ENCODE data around the gene FKBP6. TPM values are rescaled to one million over a fixed set of nuclear protein-coding genes. Genes with fewer than 3 reads are reported as not detected.
"Not testable (repeated sequence)": the region's sequence is repeated elsewhere in the genome, so short reads cannot be mapped to it uniquely, and the experiment has no call there.

FKBP6 gene
- polyA plus RNA-seq, 3 donors = 0.03 TPM; not detected in 2

DNA sequence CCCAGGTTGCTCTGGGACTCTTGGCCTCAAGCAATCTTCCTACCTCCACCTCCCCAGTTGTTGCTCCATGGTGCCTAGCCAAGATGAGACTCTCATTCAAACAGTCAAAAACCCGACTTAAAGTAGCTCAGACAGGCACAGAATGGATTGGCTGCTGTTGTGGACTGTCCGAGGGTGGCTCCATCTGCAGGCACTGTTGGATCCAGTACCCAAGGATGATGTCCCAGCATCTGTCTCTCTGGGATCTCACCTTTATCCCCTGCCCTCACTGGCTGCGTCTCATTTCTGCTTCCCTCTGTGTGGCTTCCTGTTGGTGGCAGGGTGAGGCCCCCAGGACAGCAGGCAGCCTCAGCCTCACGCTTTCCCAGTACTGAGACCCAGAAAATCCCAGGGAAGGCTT, 48.3 kb downstream of the FKBP6 start:
- not testable (repeated sequence) for H3K27ac ChIP-seq (ENCODE audit: low read depth, low read length)
- WGBS, 3 donors = 61 to 74% (median 73%) methylated on average over 4 of the region's 4 CpGs

DNA sequence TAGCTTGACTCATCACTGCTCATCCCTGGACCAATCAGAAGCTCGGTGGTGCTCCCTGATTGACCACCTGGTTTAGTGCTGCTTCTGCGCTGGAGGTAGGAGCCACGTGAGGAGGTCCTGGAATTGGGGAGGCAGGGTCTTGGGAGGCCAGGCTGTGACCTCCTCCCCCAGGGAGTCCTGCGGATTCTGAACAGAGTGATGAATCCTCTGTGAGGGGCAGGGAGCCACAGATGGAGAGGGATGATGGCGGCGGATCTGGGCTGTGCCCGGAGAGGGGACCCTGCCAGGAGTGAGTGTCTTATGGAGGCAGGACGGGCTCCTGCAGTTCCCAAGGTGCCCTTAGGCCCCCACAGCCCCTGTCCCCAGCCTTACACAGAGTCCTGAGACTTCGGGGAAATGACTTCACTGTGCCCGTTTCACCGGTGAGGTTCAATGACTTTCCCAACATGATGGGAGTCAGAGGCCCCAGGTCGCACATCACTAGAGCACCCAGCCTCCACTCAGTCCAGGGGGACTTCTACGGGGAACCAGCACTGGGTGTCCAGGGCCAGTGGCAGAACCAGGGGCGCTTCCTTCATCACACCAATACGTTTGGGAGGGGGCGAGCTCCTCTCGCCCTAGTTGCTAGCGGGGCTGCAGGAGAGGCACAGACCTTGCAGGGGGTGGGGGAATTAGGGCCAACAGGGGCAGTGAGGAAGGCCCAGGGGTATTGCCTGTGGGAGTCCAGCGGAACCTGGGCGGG, 48.9 kb downstream of the FKBP6 start:
- 80 to 82% (median 80%) methylated on average over 18 to 20 of the region's 20 CpGs for WGBS, 3 donors
- no peak overlapping the region for H3K27ac ChIP-seq (ENCODE audit: low read depth, low read length)

DNA sequence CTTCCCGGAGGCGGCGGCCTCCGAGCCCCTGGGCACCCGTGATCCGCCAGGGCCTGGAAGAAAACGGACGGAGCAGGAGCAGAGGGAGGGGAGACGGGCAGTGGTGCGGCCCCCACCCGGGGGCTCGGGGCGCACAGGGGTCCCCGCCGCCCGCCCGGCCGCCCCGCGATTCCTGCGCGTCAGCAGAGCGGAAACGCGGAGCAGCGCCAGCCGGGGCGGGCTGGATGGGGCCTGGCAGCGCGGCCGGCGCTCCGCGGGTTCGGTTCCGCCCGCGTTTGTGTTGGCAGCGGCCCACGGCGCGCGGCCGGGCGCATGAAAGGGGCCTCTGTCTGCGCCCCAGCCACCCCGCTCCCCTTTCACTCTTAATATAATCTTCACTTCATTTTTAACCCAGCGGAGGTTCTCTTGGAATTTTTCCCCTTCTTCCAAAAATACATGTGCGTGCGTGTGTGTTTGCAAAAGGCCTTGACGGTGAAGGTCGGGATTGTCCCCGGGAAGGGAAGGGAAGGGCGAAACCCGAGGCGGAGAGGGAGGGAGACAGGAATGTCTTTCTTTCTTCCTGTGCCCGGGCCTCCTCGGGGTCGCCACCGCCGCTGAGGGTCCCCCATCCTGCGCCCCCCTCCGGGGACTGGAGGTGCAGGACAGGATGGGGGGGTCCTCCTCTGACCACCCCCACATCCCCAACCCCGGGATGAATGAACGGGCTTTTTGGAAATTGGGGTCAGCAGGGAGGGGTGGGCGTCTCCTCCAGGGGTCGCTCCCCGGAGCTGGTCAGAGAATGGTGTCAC, 49.6 kb downstream of the FKBP6 start:
- H3K27ac ChIP-seq (ENCODE audit: low read depth, low read length) = not testable (repeated sequence)
- 8 to 14% (median 8%) methylated on average over 18 to 58 of the region's 68 CpGs for WGBS, 3 donors

DNA sequence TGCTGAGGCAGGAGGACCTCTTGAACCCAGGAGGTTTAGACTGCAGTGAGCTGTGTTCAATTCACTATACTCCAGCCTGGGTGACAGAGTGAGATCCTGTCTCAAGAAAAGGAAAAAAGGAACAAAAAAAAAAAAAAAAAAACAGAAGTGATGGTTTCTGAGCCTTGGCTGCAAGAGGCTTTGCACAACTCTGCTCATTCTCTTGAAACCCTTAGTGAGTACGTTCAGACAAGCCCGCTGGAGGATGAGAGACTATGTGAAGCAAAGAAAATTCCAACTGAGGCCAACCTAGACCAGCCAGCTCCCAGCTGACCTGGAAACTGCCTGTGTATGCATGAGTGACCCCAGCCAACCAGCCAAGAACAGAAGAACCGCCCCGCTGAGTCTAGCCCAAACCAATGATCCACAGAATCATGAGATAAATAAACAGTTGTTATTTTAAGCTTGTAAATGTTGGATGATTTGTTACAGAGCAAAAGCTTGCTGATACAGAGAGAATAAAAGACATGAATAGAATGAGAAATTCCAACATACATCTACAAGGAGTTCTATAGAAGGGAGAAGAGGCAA, 55.1 kb downstream of the FKBP6 start:
- no peak overlapping the region for H3K27ac ChIP-seq (ENCODE audit: low read depth, low read length)
- WGBS, 3 donors = 68 to 89% (median 77%) methylated on average over 4 of the region's 4 CpGs

DNA sequence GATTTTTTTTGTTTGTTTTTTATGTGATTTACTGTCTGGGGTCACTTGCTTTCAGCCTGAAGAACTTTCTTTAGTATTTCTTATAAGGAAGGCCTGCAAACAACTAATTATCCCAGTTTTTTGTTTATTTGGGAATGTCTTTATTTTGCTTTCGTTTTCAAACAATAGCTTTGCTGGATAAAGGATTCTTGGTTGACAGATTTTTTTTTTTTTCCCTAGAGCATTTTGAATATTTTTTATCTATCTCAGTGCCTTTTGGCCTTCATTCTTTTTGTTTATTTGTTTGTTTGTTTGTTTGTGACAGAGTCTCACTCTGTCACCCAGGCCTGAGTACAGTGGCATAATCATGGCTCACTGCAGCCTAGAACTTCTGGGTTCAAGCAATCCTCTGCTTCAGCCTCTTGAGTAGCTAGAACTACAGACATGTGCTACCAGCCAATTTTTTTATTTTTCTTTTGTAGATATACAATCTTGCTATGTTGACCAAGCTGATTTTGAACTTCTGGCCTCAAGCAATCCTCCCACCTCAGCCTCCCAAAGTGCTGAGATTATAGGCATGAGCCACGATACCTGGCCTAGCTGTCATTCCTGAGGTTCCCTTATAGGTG, 59.4 kb downstream of the FKBP6 start:
- 65 to 71% (median 66%) methylated on average over 2 of the region's 2 CpGs for WGBS, 3 donors
- no peak overlapping the region for H3K27ac ChIP-seq (ENCODE audit: low read depth, low read length)

DNA sequence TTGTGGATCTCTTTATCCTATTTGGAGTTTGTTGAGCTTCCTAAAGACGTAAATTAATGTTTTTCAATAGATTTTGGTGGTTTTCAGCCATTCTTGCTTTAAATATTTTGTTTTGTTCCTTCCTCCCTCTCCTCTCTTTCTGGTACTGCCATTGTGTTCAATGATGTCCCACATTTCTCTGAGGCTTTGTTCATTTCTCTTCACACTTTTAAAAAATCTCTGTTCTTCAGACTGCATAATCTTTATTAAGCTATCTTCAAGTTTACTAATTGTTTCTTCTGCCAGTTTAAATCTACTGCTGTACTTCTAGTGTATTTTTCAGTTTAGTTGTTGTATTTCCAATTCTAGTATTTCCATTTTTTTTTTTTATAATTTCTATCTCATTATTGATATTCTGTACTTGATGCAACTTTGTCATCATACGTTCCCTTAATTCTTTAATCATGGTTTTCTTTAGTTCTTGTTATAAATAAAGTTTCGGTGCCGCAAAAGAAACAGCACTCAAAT, 60.0 kb downstream of the FKBP6 start:
- no peak overlapping the region for H3K27ac ChIP-seq (ENCODE audit: low read depth, low read length)
- 84 to 91% (median 90%) methylated on average over 4 of the region's 4 CpGs for WGBS, 3 donors

DNA sequence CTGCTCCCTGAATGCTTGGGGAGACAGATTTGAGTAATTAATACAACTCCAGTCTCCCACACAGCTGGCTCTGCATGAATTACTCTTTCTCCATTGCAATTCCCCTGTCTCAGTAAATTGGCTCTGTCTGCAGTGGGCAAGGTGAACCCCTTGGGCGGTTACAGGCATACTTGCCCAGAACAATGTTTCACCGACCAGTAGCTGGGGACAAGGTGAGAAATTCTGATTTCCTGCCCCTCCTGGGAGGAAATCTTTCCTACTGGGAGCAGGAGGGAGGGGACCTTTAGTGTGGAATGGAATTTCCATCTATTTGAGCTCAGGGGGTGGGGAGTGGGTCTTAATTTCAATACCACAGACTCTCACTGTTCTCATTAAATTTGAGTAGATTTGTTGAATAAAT, 63.4 kb downstream of the FKBP6 start:
- 60 to 67% (median 62%) methylated on average over 2 of the region's 2 CpGs for WGBS, 3 donors
- H3K27ac ChIP-seq (ENCODE audit: low read depth, low read length) = no peak overlapping the region

DNA sequence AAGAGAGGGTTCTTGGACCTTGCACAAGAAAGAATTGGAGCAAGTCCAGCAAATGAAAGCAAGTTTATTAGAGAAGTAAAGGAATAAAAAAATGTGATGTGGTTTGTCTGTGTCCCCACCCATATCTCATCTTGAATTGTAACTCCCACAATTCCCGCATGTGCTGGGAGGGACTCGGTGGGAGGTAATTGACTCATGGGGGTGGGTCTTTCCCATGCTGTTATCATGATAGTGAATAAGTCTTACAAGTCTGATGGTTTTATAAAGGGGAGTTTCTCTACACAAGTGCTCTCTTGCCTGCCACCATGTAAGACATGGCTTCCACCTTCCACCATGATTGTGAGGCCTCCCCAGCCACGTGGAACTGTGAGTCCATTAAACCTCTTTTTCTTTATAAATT, 66.5 kb downstream of the FKBP6 start:
- WGBS, 3 donors = 50 to 56% (median 51%) methylated on average over 3 of the region's 3 CpGs
- no peak overlapping the region for H3K27ac ChIP-seq (ENCODE audit: low read depth, low read length)

DNA sequence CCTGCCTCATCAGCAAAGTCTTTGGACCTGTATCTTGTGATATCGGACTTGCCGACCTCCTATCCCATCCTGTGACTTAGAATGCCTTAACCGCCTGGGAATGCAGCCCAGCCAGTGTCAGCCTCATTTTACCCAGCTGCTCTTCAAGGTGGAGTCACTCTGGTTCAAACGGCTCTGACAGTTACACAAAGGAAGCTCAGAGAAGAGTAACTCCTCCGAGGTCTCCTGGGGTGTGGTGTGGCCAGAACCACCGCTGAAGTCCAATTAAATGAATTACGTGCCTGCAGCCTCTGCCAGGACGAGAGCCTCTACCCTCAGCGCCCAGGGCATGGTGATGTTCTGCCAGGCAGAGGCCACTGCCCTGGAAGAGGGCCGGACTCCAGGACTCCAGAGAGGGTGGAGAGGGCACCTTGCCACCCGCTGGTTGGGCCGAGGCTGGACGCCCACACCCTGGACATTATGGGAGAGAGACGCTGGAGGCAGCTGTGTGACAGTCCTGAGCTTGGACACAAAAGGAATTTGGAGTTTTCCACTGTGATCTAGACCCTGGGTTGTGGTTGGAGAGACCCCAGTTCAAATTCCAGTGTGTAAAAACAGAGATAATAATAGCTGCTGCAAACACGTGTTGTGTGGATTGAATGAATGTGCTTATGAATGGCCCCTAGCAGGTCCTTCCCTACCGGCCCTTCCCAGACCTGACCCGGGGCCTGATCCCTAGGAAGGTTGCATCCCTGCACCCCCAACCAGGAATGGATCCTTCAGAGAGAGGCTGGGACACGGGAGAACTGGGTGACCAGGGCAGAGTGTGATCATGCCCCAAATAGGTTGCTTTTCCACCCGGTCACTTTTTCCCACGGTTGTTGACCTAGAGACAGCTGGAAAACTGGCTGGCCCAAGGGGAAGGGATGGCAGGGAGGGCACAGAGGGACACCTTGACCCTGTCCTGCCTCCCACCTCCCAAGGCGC, 67.9 kb downstream of the FKBP6 start:
- H3K27ac ChIP-seq (ENCODE audit: low read depth, low read length) = no peak overlapping the region
- 65 to 75% (median 67%) methylated on average over 21 of the region's 21 CpGs for WGBS, 3 donors

DNA sequence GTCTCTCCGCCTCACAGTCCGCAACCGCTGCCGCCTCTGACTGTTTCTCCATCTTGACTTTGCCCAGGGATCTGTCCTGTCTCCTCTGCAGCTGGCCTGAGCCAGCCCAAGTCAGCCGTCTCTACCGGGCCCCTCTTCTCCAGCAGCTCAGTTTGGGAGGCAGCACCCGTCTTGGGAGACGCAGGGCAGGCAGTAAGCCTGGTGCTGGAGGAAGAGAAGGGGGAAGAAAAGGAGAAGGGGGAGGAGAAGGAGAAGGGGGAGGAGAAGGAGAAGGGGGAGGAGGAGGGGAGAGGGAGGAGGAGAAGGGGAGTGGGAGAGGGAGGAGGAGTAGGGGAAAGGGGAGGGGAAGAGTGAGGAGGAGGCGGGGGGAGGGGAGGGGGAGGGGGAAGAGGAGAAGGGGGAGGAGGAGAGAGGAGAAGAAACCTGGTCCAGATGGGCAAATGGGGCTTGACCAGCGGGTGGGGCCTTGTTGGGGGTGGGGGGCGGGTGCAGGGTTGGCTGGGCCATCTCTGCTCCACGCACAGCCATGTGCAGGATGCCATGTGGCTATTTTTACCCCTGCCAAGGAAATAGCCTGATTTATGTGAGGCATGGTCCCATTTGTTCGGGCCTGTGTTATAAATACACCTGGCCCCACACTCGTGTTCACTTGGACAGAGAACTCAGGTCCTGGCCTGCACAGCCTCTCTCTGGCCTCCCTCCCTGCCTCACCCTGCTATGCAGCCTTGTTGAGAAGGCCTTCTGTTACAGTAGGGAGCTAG, 69.7 kb downstream of the FKBP6 start:
- no peak overlapping the region for H3K27ac ChIP-seq (ENCODE audit: low read depth, low read length)
- 36 to 57% (median 38%) methylated on average over 13 to 14 of the region's 14 CpGs for WGBS, 3 donors

DNA sequence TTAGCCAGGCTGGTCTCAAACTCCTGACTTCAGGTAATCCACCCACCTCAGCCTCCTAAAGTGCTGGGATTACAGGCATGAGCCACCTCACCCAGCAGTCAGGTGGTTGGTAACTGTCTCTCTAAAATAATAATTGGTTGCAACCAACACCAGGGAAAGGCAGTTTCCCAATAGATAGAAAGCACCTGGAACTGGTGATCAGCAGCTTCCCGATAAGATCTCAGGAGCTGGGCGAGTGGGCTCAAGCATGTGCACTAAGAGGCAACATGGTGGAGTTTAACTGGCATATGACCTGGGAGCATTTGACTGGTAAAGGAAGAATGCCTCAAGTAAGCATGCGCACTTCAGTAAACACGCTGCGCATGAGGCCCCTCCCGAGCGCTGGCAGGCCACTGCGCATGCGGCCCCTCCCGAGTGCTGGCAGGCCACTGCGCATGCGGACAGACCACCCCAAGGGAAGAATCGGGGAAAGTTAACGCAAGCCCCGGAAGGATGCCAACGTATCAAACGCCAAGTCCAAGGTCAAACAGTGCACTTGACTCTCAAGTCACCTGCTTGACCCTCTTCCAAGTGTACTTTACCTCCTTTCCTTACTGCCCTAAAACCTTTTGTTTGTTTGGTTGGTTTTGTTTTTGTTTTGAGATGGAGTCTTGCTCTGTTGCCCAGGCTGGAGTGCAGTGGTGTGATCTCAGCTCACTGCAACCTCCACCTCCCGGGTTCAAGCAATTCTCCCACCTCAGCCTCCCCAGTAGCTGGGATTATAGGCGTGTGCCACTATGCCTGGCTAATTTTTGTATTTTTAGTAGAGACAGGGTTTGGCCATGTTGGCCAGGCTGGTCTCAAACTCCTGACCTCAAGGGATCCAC, 71.5 kb downstream of the FKBP6 start:
- WGBS, 3 donors = 36 to 49% (median 49%) methylated on average over 19 of the region's 19 CpGs
- H3K27ac ChIP-seq (ENCODE audit: low read depth, low read length) = not testable (repeated sequence)

DNA sequence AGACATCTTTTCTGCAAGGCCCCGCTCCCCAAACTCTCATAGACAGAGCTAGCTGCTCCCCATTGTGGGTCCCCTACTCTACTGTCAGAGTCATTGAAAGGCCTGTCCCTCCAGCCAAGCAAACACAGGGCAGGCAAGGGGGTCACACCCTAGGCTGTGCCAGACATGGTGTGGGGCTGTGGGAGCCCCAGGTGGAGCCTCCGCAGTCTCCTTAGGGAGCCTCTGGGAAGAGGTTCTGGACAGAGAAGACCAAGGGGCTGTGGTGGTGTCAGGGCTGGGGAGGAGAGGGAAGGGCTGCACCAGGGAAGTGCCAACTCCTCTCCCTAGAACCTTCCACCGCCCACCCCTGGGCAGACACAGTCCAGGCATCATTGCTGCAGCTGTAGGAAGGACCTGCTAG, 76.9 kb downstream of the FKBP6 start:
- WGBS, 3 donors = 88 to 94% (median 93%) methylated on average over 2 to 3 of the region's 3 CpGs
- H3K27ac ChIP-seq (ENCODE audit: low read depth, low read length) = not testable (repeated sequence)

Other genes with a start within 250 kb of the FKBP6 start
- gene SPDYE9, start 242.1 kb upstream of the FKBP6 start, polyA plus RNA-seq = not detected
- gene NSUN5, start 19.3 kb upstream of the FKBP6 start, polyA plus RNA-seq = 10 to 100 TPM; 11.4 to 27.5 (median 23.0) TPM
- 10 to 100 TPM in 1 of 3 donors, 1 to 10 TPM in 2; 1.2 to 13.8 (median 4.1) TPM for gene TRIM50, start 79 bp upstream of the FKBP6 start, polyA plus RNA-seq
- gene FZD9, start 105.6 kb downstream of the FKBP6 start, polyA plus RNA-seq = 1 to 10 TPM in 1 of 3 donors, under 1 TPM in 2; 0.22 to 1.3 (median 0.40) TPM
- 10 to 100 TPM; 10.8 to 31.0 (median 20.1) TPM for gene BAZ1B, start 194.1 kb downstream of the FKBP6 start, polyA plus RNA-seq
- 10 to 100 TPM; 20.8 to 70.4 (median 68.8) TPM for gene BCL7B, start 229.5 kb downstream of the FKBP6 start, polyA plus RNA-seq